PC-9 (cell line): ENCODE data around the gene RBM14. TPM values are rescaled to one million over a fixed set of nuclear protein-coding genes. Genes with fewer than 3 reads are reported as not detected.

Source experiments
- BruUV-seq: library from RNA; stranded (reverse); fragments of 400-500 nt; replicated peaks from 2 replicates; lab custom pipeline; 2021; lab: Mats Ljungman, UMichigan
- CTCF ChIA-PET: fragments of 300-600 bp; sonication (Branson Sonifier 250); formaldehyde crosslinking; loops from one replicate; lab custom pipeline; 2022; ENCODE audit warnings: antibody characterized with exemption; lab: Charles Lee
- POLR2A ChIA-PET: fragments of 300-600 bp; sonication (Branson Sonifier 250); formaldehyde crosslinking; loops from one replicate; lab custom pipeline; 2022; ENCODE audit warnings: antibody characterized with exemption; ENCODE audit not compliant: unreplicated experiment; lab: Charles Lee
- DNase-seq, 2 experiments: peaks; one replicate each; pipeline versions ENCODE4 v3.0.0 to v3.0.0-alpha.2; 2015 to 2022; ENCODE audit warnings: mixed read lengths in 1 of 2
- H2AFZ ChIP-seq: fragments of 200-600 bp; sonication (generic); 2 replicates; pipeline ENCODE4 v1.8.1; 2017; ENCODE audit warnings: antibody characterized with exemption
- H3F3A ChIP-seq: fragments of 200-600 bp; sonication (generic); 2 replicates; pipeline ENCODE4 v1.8.1; 2017; ENCODE audit warnings: antibody characterized with exemption, mild to moderate bottlenecking, low read depth; ENCODE audit not compliant: insufficient read depth
- H3K27ac ChIP-seq: fragments of 200-600 bp; sonication (generic); 2 replicates; pipeline ENCODE4 v1.6.1; 2016; ENCODE audit warnings: mixed run types
- H3K27me3 ChIP-seq: fragments of 200-600 bp; sonication (generic); 2 replicates; pipeline ENCODE4 v1.6.1; 2016; ENCODE audit warnings: low read depth, mixed run types; ENCODE audit not compliant: insufficient read depth
- H3K36me3 ChIP-seq: fragments of 200-600 bp; sonication (generic); 2 replicates; pipeline ENCODE4 v1.6.1; 2016; ENCODE audit warnings: low read depth, mixed run types
- H3K4me1 ChIP-seq: fragments of 200-600 bp; sonication (generic); replicated peaks from 2 replicates; pipeline ENCODE4 v1.6.1; 2016; ENCODE audit warnings: mixed run types; ENCODE audit not compliant: insufficient read depth
- H3K4me2 ChIP-seq: fragments of 200-600 bp; sonication (generic); 2 replicates; pipeline ENCODE4 v1.6.1; 2017; ENCODE audit warnings: mixed run types
- H3K4me3 ChIP-seq: fragments of 200-600 bp; sonication (generic); 2 replicates; pipeline ENCODE4 v1.6.1; 2016; ENCODE audit warnings: mixed run types
- H3K79me2 ChIP-seq: fragments of 200-600 bp; sonication (generic); 2 replicates; pipeline ENCODE4 v1.6.1; 2017; ENCODE audit warnings: low read depth, mixed run types
- H3K9me2 ChIP-seq: fragments of 200-600 bp; sonication (generic); 2 replicates; pipeline ENCODE4 v1.8.1; 2017; ENCODE audit warnings: mild to moderate bottlenecking; ENCODE audit not compliant: insufficient read depth
- H3K9me3 ChIP-seq: fragments of 200-600 bp; sonication (generic); 2 replicates; pipeline ENCODE4 v1.8.1; 2016; ENCODE audit warnings: low read depth; ENCODE audit not compliant: insufficient read depth
- H4K20me1 ChIP-seq: fragments of 200-600 bp; sonication (generic); 2 replicates; pipeline ENCODE4 v1.8.1; 2017; ENCODE audit not compliant: insufficient read depth
- CTCF ChIP-seq: fragments of 200-600 bp; sonication (generic); conservative IDR thresholded peaks from 2 replicates; pipeline ENCODE4 v1.6.1; 2017; ENCODE audit warnings: mixed run types, antibody characterized with exemption, mild to moderate bottlenecking, moderate library complexity
- EZH2 ChIP-seq: fragments of 200-600 bp; sonication (generic); IDR thresholded peaks from 2 replicates; pipeline ENCODE4 v1.8.0; 2017; ENCODE audit warnings: antibody characterized with exemption, low read depth
- intact Hi-C: fragments of 100-400 bp; cut with micrococcal nuclease; formaldehyde crosslinking; loops from one replicate; pipeline ENCODE4 v1.10.0; 2022; ENCODE audit not compliant: unreplicated experiment
- total RNA-seq: library from RNA; stranded (reverse); gene quantifications from 2 replicates; pipeline ENCODE4 v1.2.3, GENCODE V29; 2021

The RBM14 gene
- total RNA-seq, 1 experiment from 2014 or later, result 108 TPM

- Histone ChIP-seq H3K27me3 (no peaks in the 10 kb centered on the region), H3K4me3 (no peak overlapping the region), H3K9me3 (no peaks in the 10 kb centered on the region), H3K4me1 (peaks cover 10% of the 10 kb centered on the region), H3F3A (peaks cover 25% of the 10 kb centered on the region; the same call in 1 of the 2 replicates), H3K36me3 (peaks cover 19% of the 10 kb centered on the region; the same call in 1 of the 2 replicates), H3K79me2 (peaks cover 40% of the 10 kb centered on the region), H3K27ac (no peak overlapping the region), H4K20me1 (peaks cover 47% of the 10 kb centered on the region), H3K4me2 (no peak overlapping the region), H3K9me2 (no peaks in the 10 kb centered on the region), H2AFZ (no peak overlapping the region)
- intact Hi-C loops, result no loop called here
- DNase-seq, result no peak
- ChIA-PET CTCF (interaction anchor here (0.7 kb wide), 1 partner anchor 277 kb away, joined by 4 read pairs; no protein-coding TSS in a partner anchor), POLR2A (no interaction called here)
- TF ChIP-seq EZH2, result no peak
- TF ChIP-seq CTCF, result no peak
- BruUV-seq, result no TSS peak
Measured at GRCh38 chr11:66670816-66671215, 54.4 kb downstream of the RBM14 start.

GRCh38 chr11:66674964-66675602 is 58.7 kb downstream of the RBM14 start:
- no peak for TF ChIP-seq CTCF
- no peak for TF ChIP-seq EZH2
- intact Hi-C loops, result no loop called here
- peaks cover 15% of the 10 kb centered on the region; the same call in 1 of the 2 replicates for H3K36me3 ChIP-seq
- H3K9me3 ChIP-seq, result no peaks in the 10 kb centered on the region
- no peak overlapping the region for H3K4me3 ChIP-seq
- peak overlapping the region; percentile 99 for H3K4me2 ChIP-seq
- H3K27ac ChIP-seq, result no peak overlapping the region
- peaks cover 10% of the 10 kb centered on the region; the same call in 1 of the 2 replicates for H4K20me1 ChIP-seq
- H3F3A ChIP-seq, result peaks cover 32% of the 10 kb centered on the region
- DNase-seq, result no peak
- H3K79me2 ChIP-seq, result peaks cover 51% of the 10 kb centered on the region
- no peak overlapping the region for H2AFZ ChIP-seq
- ChIA-PET POLR2A (no interaction called here), CTCF (no interaction called here)
- no TSS peak for BruUV-seq
- H3K9me2 ChIP-seq, result no peaks in the 10 kb centered on the region
- no peaks in the 10 kb centered on the region for H3K27me3 ChIP-seq
- H3K4me1 ChIP-seq, result peaks cover 23% of the 10 kb centered on the region

- Histone ChIP-seq H3K79me2 (peaks cover 41% of the 10 kb centered on the region), H3K4me3 (peak overlapping the region; percentile 66; the same call in 1 of the 2 replicates), H3K27me3 (no peaks in the 10 kb centered on the region), H3K9me2 (no peaks in the 10 kb centered on the region), H3K4me2 (peak overlapping the region; percentile 99), H3K36me3 (peaks cover 15% of the 10 kb centered on the region; the same call in 1 of the 2 replicates), H4K20me1 (peaks cover 3% of the 10 kb centered on the region; the same call in 1 of the 2 replicates), H3K4me1 (peaks cover 23% of the 10 kb centered on the region), H3F3A (peaks cover 32% of the 10 kb centered on the region), H3K9me3 (no peaks in the 10 kb centered on the region), H3K27ac (no peak overlapping the region), H2AFZ (no peak overlapping the region)
- ChIA-PET POLR2A (interaction anchor here (0.6 to 0.7 kb wide), 2 partner anchors 39 to 72 kb away, joined by 5 to 8 read pairs; no protein-coding TSS in a partner anchor), CTCF (no interaction called here)
- DNase-seq, result no peak
- BruUV-seq, result no TSS peak
- intact Hi-C loops, result no loop called here
- no peak for TF ChIP-seq EZH2
- no peak for TF ChIP-seq CTCF
Measured at GRCh38 chr11:66676282-66676919, 60.0 kb downstream of the RBM14 start.

Other genes starting within 250 kb of the RBM14 start
- 28.9 and 36.1 TPM in 2 replicates for gene SLC29A2, start 244.9 kb upstream of the RBM14 start, total RNA-seq
- not detected in 2 replicates for gene NPAS4, start 195.6 kb upstream of the RBM14 start, total RNA-seq
- gene MRPL11, start 177.8 kb upstream of the RBM14 start, total RNA-seq, result 138 and 140 TPM in 2 replicates
- 14.0 and 18.0 TPM in 2 replicates for gene PELI3, start 149.7 kb upstream of the RBM14 start, total RNA-seq
- gene DPP3, start 136.2 kb upstream of the RBM14 start, total RNA-seq, result 76.2 and 80.0 TPM in 2 replicates
- 56.1 and 63.4 TPM in 2 replicates for gene BBS1, start 106.0 kb upstream of the RBM14 start, total RNA-seq
- 19.4 and 28.7 TPM in 2 replicates for gene ZDHHC24, start 70.6 kb upstream of the RBM14 start, total RNA-seq
- not detected in 2 replicates for gene ACTN3, start 69.7 kb upstream of the RBM14 start, total RNA-seq
- gene CTSF, start 48.0 kb upstream of the RBM14 start, total RNA-seq, result 34.3 and 59.2 TPM in 2 replicates
- 0.83 and 1.0 TPM in 2 replicates for gene CCDC87, start 23.6 kb upstream of the RBM14 start, total RNA-seq
- gene CCS, start 23.4 kb upstream of the RBM14 start, total RNA-seq, result 47.2 and 61.0 TPM in 2 replicates
- gene RBM4, start 22.1 kb downstream of the RBM14 start, total RNA-seq, result 131 and 140 TPM in 2 replicates
- 17.8 and 24.8 TPM in 2 replicates for gene RBM4B, start 61.3 kb downstream of the RBM14 start, total RNA-seq
- gene SPTBN2, start 112.6 kb downstream of the RBM14 start, total RNA-seq, result 51.0 and 66.8 TPM in 2 replicates
- gene RCE1, start 226.8 kb downstream of the RBM14 start, total RNA-seq, result 42.1 and 42.9 TPM in 2 replicates
- gene LRFN4, start 240.4 kb downstream of the RBM14 start, total RNA-seq, result 13.8 and 26.6 TPM in 2 replicates